GM18951 (cell line): ENCODE measurements around the gene TBC1D30.

Experiments used
- POLR2A ChIP-seq: IDR thresholded peaks from 4 replicates; pipeline ENCODE4 v1.6.1; 2011; ENCODE audit warnings: mild to moderate bottlenecking; ENCODE audit not compliant: insufficient read length, insufficient read depth; ENCODE audit errors: extremely low read depth
- in situ Hi-C: fragments of 300-500 bp; cut with MboI; formaldehyde crosslinking; loops from one replicate; pipeline ENCODE4 v1.12.0; 2022; ENCODE audit warnings: low sequenced_read_pairs, mixed read lengths, inconsistent platforms; ENCODE audit not compliant: unreplicated experiment

TBC1D30 gene

DNA sequence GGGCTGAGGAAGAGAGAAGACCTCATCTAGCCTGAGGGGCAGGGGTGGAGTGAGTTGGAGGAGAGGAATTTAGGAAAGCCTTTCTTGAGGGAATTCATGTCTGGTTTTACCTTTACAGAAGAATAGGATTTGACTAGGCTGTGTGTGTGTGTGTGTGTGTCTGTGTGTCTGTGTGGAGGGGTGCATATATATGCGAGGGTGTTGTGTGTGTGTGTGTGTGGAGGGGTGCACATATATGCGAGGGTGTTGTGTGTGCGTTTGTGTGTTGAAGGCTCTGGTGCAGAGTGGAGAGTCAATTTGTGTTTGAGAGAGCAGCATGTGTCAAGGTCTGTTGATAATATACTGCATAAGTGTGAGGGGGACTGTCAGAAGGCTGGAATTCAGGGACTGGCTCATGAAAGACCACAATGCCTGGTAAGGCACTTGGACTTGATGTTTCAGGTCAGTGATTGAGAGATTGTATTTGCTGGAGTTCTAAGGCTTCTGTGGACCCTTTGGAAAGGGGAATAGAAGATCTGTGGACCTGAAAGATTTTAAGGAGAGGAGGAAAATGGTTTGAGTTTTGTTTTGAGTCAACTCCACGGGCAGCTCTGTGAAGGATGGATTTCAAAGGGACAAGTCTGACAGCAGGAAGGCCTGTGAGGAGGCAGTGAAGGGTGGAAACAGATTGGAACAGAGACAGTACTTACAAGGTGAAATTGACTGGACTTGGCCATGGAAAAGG is 34.6 kb downstream of the TBC1D30 start:
- no peak for TF ChIP-seq POLR2A
- in situ Hi-C loops = no loop called here

DNA sequence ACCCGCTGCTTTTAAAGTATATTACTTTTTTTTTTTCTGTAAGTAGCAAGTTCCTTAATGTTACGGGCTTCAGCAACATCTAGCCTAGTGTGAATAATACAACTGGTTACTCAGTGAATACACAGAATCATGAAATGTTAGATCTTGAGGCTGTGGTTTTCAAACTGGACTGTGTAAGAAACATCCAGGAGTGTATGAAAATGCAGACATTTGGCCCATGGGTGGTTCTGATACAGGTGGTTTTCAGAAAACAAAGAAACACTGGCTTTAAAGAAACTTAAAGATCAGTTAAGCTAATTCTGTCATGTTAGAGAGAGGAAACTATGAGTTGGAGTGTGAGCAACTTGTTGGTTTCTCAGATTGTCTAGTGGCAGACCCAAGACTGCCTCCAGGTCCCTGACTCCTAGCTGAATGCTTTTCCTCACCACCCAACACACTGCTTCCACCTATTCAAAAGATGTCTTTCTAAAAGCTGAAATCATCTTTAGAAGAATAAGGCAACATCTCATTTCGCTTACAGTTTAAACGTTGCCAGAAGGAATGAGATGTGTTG is 36.1 kb downstream of the TBC1D30 start:
- no peak for TF ChIP-seq POLR2A
- in situ Hi-C loops = no loop called here

DNA sequence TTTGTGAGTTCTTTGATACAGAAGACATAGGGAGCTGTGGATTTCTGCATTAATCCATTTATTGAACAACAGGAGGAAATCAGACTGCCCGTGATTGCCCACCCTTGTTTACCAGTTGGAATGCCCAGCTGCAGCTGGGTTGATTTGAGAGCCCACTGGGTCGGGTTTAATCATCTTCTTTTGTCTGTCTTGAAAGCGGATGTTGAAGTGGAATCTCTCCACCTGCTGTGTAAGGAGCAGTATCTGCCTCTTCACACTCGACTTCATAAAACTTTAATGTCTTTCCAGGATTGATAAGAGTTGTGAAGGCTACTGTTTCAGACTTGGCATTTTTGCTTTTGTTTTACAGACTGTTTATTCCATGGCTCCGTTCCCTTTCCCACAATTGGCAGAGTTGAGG is 39.9 kb downstream of the TBC1D30 start:
- no peak for TF ChIP-seq POLR2A
- in situ Hi-C loops = no loop called here

DNA sequence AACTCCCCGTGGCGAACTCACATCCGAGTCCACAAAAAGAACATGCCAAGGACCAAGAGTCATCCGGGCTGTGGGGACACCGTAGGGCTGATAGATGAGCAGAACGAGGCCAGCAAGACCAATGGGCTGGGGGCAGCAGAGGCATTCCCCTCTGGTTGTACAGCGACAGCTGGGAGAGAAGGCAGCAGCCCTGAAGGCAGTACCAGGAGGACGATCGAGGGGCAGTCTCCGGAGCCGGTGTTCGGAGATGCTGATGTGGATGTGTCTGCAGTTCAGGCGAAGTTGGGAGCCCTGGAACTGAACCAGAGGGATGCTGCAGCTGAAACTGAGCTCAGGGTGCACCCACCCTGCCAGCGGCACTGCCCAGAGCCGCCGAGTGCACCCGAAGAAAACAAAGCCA is 50.7 kb downstream of the TBC1D30 start:
- in situ Hi-C loops = loop anchor here (25.0 kb wide), 2 partner anchors 387 to 1112 kb away; no protein-coding TSS in a partner anchor
- TF ChIP-seq POLR2A = no peak

DNA sequence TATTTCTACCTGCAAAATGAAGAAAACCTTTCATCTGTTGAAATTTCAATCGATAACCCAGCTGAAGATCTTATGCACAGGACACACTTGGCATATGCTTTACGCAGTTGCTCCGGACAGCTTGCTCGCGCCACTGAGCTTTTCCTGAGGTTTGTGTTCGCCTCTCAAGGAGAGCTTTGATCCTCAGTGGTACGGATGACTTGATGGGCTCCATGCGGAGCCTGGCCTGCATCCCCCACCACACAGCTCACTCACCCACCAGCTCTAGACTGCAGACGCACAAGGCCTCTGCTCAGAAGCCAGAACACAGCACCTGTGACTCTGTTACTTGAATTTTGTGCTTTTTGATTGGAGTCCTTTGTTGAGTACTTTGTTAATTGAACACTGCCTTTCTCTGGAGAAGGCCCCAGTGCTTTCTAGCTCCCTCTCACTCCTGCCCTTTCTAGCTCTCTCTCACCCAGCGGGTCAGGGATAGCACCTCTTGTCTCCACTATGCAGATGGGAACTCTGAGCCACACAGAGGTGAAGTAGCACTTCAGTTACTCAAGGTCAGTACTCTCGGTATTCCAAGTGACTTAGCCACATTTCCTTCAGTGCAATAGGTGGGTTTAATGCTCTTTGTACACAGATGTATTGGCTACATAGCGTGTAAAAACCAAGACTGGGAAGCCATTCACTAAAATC is 52.1 kb downstream of the TBC1D30 start:
- in situ Hi-C loops = loop anchor here (25.0 kb wide), 2 partner anchors 386 to 1111 kb away; no protein-coding TSS in a partner anchor
- no peak for TF ChIP-seq POLR2A

DNA sequence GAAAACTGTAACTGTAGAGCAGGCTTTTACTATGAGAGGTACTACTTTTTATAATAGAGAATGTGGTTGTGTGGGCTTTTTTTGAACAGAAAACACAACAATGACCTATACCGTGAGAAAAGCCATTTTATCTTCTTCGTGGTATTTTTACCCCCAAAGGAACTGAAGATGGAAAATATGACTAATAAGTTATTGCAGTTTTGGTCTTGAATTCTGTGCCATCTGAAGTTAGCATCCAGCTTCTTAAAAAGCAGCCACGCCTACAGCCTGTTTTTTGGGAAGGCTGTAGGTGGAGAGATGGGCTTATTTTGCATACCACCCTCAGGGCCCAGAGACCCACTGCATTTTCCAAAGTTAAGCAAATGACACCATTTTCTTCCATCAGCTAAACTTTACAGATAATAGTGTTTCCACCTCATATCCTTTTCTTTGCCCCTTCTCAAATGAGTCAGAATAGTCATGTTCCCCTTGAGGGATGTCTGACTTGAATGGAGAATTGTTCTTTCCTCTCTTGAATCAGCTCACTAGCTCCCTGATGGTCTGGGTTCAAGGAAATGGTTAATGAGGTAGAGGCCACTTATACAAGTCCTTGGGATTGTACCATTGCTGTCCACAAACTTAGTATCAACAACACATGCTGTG is 53.0 kb downstream of the TBC1D30 start:
- no peak for TF ChIP-seq POLR2A
- in situ Hi-C loops = loop anchor here (25.0 kb wide), 2 partner anchors 385 to 1110 kb away; no protein-coding TSS in a partner anchor

DNA sequence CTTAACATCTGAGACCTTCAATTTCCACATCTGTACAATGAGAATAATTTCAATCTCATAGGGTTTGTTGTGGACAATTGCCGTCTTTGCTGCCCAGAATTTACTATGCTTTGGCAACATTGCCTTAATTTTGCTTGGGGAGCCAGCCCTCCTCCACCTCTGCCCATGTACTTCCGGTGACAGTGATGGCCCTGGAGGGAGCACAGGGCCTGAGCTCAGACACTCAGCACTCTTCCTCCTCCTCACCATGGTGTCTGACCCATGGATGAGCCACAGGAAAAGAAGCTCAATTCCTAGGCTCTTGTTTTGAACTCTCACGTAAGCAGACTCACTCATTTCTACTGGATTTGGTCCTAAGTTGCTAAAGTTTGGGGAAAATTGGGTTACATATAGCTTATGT is 58.2 kb downstream of the TBC1D30 start:
- no peak for TF ChIP-seq POLR2A

DNA sequence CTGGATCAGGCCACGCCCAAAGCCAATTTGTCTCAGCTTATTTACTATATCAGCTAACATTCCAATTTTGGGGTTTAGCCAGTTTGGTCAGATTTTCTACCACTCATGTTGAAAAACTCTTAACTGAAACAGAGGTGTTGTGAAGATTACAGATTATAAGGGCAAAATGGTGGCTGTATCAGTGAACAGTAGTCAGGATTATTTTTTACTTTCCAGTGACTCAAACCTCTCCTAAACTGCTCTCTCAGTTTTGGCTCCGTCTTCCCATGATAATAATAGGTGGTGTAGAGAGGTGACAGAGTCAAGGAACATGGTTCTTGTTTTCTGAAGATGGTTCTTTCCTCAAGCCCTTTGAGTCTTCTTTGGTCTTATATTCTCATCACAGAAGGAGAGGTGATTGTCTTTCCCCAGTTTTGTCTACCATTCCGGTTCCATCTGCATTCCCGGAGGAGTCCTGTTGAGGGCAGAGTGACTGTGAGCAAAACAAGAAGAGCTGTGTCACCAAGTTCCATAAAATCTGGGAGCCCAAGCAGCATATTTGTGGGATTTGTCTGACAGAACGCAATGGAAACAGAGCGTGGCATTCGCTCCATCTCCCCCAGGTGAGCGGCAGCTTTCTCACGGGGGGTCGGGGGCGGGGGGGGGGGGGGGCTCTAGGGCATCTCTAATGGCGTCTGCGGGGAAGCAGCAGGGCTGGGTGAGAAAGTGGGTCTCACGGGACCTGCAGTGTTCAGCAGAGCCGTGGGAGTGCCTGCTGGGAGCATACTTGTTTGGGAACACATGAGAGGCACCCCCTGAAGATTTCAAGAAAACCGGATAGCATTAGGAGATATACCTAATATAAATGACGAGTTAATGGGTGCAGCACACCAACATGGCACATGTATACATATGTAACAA is 59.1 kb downstream of the TBC1D30 start:
- in situ Hi-C loops = loop anchor here (25.0 kb wide), 2 partner anchors 379 to 1104 kb away; no protein-coding TSS in a partner anchor
- TF ChIP-seq POLR2A = no peak

More for the DNA sequence above, 58.2 kb downstream of the TBC1D30 start:
- in situ Hi-C loops = loop anchor here (25.0 kb wide), 2 partner anchors 380 to 1105 kb away; no protein-coding TSS in a partner anchor

DNA sequence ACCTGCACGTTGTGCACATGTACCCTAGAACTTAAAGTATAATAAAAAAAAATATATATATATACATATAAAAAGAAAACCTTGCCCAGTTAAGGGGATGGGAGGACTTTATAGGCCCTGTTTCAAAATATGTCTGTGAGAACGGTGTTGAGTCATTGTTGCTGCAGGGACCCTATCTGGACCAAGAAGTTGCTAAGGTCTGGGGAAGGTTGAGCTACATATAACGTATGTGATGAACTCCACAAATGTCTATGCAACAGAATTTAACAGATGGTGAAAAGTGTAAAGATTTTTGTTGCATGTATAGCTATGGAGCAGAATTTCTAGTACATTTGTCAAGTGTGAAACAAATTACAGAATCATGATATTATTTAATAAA is 59.7 kb downstream of the TBC1D30 start:
- in situ Hi-C loops = loop anchor here (25.0 kb wide), 2 partner anchors 378 to 1103 kb away; no protein-coding TSS in a partner anchor
- no peak for TF ChIP-seq POLR2A

DNA sequence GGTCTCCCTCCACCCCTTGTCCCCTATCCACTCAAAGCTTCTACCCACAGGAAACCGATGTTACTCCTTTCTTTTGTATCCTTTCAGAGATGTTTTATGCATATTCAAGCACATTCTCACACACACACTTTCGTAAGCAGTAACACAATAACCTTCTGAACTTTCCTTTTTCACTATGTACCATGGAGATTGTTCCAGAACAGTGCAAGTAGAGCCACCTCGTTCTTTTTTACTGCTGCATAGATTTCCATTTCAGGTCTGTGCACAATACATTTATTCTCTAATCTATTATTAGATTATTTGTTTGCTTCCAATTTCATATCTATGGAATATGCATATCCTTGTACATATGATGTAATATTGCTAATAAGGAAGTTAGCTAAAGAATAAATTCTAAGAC is 60.3 kb downstream of the TBC1D30 start:
- no peak for TF ChIP-seq POLR2A
- in situ Hi-C loops = loop anchor here (25.0 kb wide), 2 partner anchors 378 to 1103 kb away; no protein-coding TSS in a partner anchor

DNA sequence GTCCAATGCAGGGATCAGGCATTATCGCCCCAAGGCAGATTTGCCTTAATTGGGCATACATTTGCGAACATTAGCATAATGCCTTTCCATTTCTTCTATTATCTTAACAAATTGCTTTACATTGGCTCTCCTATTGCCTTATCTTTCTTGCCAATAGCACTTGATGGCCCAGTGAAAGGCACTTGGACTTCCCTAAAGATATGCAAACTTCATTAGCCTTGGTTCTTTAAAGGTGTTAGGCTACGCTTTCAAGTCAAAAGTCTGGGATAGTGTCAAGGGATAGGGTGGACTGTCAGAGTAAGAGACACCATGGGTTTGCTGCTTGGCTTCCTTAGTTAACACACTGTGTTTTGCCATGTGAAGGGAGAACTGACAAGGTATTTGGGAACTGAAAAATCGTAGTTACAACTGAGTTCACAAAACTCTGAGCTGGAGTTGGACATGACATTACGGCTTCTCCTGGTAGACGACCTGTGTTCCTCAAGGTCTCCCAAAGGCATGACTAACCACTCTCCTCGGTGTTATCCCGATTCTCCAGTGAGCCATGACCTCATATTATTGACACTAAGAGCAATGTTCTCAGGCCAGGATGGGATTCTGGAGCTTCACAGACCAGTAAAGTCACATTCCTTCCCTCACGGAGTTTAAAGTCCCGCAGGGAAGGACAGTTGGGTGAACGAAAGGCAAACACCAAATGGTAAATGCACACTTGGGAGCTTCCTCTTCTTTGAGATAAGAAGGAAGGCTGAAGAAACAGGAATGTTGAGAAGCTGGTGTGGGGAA is 65.2 kb downstream of the TBC1D30 start:
- in situ Hi-C loops = loop anchor here (10.0 to 25.0 kb wide), 4 partner anchors 215 to 1215 kb away; no protein-coding TSS in a partner anchor
- no peak for TF ChIP-seq POLR2A
